HG02588 (cell line): ENCODE data around the gene KCNQ5.

ENCODE experiments used
- ATAC-seq: cut with Tn5 transposase; IDR thresholded peaks from one replicate; pipeline ENCODE4 v1.9.1; 2021; ENCODE audit warnings: mild to moderate bottlenecking, moderate library complexity; ENCODE audit not compliant: unreplicated experiment

KCNQ5 gene

DNA sequence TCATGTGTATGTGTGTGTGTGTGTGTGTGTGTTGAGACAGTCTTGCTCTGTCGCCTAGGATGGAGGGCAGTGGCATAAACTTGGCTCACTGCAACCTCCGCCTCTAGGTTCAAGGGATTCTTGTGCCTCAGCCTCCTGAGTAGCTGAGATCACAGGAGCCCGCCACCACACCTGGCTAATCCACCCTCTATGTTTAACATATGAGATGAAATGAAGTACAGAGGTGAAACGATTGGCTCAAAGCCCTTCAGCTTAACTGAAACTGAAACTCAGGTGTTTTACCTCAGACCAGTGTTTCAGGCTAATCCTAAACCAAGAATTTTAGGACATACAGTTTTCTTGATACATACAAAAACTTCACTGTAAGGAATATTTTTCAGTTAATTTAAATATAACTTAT, 167.3 kb downstream of the KCNQ5 start:
- ATAC-seq: no peak

GRCh38 chr6:72792692-72793091, 170.8 kb downstream of the KCNQ5 start:
- no peak for ATAC-seq

GRCh38 chr6:72793641-72794395, 172.0 kb downstream of the KCNQ5 start:
- ATAC-seq: no peak

DNA sequence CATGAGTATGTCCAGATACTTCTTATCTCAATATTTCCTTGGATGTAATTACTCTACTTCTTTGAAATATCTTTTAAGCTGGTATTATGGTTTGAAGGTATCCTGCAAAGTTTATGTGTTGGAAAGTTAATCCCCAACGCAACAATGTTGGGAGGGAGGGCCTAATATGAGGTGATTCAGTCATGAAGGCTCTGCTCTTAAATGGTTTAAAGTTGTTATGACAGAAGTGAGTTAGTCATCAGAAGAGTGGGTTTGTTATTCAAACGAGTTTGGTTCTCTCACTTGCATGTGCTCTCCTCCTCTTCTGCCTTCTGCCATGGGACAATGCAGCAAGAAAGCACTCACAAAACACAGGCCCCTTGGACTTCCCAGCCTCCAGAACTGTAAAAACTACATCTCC, 176.3 kb downstream of the KCNQ5 start:
- no peak for ATAC-seq

DNA sequence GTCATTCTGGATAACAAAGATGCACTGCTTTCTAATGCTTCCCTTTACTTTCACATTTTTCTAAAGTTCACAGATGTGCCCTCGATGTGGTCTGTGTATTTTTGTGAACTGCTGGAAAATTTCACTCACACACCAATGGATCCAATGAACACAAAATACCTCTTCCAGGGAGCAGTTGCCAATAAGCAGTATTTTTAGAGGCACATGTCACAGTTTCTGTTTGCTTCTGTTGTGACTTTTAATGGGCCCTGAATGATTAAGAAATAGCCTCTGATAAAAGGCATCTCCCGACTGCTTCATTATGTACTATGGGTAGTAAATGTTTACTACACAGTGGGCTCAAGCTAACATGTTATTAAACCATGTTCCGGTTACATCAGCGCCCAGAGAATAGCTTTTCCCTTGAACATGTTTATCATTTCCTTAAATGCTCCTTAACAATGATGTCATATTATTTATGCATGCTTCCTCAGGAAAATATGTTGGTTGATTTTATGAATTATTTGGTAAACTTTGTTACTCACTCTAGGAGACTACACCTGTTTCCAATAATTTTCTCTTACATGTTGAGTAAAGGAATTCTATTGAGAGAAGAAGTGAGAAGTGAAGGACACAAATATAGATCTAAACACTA, 188.0 kb downstream of the KCNQ5 start:
- ATAC-seq: no peak

- no peak for ATAC-seq
Observed at GRCh38 chr6:72810571-72811280, 188.9 kb downstream of the KCNQ5 start.

DNA sequence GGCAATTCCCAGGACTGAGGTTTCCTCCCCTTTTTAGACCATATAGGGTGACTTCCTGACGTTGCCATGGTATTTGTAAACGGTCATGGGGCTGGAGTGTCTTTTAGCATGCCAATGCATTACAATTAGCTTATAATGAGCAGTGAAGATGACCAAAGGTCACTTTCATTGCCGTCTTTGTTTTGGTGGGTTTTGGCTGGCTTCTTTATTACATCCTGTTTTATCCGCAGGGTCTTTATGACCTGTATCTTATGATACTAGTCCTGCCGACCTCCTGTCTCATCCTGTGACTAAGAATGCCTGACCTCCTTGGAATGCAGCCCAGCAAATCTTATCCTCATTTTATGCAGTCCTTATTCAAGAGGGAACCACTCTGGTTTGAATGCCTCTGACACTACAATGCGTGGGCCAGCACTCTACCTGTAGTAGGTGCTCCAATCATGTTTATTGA, 190.1 kb downstream of the KCNQ5 start:
- ATAC-seq: no peak

- ATAC-seq: no peak
Observed at GRCh38 chr6:72813807-72814596, 192.1 kb downstream of the KCNQ5 start.

GRCh38 chr6:72816022-72816421, 194.2 kb downstream of the KCNQ5 start:
- ATAC-seq: no peak

- ATAC-seq: no peak
Observed at GRCh38 chr6:72817208-72817607, 195.3 kb downstream of the KCNQ5 start.

DNA sequence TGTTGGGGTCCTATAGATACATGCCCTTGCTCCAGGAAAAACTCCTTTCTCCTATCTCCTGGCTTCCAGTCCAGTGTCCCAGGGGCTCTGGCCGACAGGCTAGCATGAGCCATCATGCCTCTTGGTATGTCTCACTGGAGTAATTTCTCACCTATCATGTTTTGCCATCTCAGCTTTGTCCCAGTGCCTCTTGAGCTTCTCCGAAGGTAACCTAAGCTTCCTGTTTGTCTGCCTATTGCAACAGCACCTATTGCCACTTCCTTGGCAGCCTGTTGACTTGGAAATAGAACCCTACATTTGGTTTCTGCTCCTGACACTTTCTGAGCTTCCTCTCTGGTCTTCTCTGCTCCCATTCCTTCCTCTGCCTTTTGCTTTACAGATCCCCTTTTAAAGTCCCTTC, 197.7 kb downstream of the KCNQ5 start:
- no peak for ATAC-seq

DNA sequence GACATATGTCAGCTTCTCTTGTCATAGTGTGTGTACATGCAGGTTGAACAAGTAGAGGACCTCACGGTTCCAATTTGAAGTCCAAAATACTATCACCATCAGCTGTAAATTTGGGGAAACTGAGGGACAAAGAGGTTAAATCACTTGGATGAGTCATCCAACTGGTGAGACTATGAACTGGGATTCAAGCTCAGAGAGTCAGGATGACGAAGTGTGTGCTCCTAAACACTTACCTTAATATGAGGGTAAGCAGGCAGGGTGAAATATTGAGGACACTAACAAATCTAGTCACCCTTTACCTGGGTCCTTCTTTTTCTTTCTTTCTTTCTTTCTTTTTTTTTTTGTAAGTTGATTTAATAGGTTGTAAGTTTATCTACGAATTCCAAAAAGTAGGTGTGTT, 198.3 kb downstream of the KCNQ5 start:
- no peak for ATAC-seq

DNA sequence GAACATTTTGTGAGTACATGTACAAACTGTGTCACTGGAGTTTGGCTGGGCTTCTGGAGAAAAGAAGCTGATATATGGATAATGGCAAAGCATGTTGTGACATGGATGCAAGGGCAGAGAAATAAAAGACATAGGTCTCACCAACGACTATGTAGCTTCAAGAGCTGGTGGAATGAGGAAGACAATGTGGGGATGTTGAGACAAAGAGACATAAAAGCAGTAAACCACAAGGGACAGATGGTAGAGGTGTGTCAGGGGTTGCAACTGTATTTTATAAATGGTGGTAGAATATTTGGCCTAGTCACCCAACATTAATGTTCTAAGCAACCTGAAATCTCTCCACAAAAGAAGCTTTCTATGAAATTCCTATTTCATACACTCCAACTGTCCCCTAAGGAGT, 199.0 kb downstream of the KCNQ5 start:
- no peak for ATAC-seq

GRCh38 chr6:72822023-72822422, 200.2 kb downstream of the KCNQ5 start:
- no peak for ATAC-seq

DNA sequence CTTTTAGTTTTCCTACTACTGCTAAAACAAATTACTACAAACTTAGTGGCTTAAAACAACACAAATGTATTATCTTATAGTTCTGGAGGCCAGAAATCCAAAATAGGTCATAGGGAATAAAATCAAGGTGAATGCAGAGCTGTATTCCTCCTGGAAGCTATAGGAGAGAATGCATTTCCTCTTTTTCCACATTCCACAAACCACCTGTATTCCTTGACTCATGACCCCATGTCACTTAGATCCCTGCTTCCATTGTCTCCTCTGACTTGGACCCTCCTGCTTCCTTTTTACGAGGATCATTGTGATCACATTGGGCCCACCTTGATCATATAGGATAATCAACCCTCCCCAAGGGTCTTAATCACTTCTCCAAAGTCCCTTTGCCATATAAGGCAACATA, 200.8 kb downstream of the KCNQ5 start:
- no peak for ATAC-seq

- ATAC-seq: peak; percentile 80
Observed at GRCh38 chr6:72824833-72825232, 203.0 kb downstream of the KCNQ5 start.

GRCh38 chr6:72825315-72825911, 203.5 kb downstream of the KCNQ5 start:
- ATAC-seq: peak; percentile 46

GRCh38 chr6:72826037-72826436, 204.2 kb downstream of the KCNQ5 start:
- no peak for ATAC-seq

DNA sequence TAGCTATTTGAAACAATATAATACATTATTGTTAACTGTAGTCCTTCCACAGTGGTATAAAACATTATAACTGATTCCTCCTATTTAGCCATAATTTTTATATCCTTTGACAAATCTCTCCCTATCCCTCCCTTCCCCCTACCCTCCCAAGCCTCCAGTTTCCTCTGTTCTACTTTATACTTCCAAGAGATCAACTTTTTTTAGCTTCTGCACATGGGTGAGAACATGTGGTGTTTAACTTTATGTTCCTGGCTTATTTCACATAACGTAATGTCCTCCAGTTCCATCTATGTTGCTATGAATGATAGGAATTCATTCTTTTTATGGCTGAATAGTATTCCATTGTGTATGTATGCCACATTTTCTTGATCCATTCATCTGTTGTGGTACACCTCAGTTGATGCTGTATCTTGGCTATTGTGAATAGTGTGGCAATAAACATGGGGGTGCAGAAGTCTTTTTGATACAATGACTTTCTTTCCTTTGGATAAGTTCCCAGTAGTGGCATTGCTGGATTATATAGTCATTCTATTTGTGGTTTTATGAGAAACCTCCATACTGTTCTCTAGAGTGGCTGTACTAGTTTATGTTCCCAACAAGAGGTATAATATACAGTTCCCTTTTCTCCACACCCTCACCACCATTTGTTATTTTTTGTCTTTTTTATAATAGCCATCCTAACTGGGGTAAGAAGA, 205.0 kb downstream of the KCNQ5 start:
- no peak for ATAC-seq

GRCh38 chr6:72828904-72829303, 207.0 kb downstream of the KCNQ5 start:
- ATAC-seq: no peak
